CD8-positive, alpha-beta memory T cell (primary cell): ENCODE results near the gene IQSEC1. TPM values are rescaled to one million over a fixed set of nuclear protein-coding genes. Genes with fewer than 3 reads are reported as not detected.

Experiments
- CTCF ChIA-PET: fragments of 350-600 bp; sonication (Branson Sonifier 250); formaldehyde crosslinking; loops from one replicate; lab custom pipeline; 2021; ENCODE audit warnings: antibody characterized with exemption; lab: Charles Lee
- POLR2A ChIA-PET: fragments of 350-600 bp; sonication (Branson Sonifier 250); formaldehyde crosslinking; loops from one replicate; lab custom pipeline; 2021; ENCODE audit warnings: antibody characterized with exemption; lab: Charles Lee
- DNase-seq, 5 donors: peaks; one replicate each; pipeline versions ENCODE4 v3.0.0 to v3.0.0-alpha.2; 2020 to 2022; ENCODE audit warnings: mixed read lengths in 1 of 5
- H3K27ac ChIP-seq: one replicate; pipeline ENCODE4 v1.7.0; 2013; ENCODE audit warnings: low read depth, mild to moderate bottlenecking, low read length, moderate library complexity
- H3K27me3 ChIP-seq: 2 replicates; pipeline ENCODE4 v1.7.0; 2013; ENCODE audit warnings: low read length, mild to moderate bottlenecking; ENCODE audit not compliant: insufficient read depth, poor library complexity, severe bottlenecking
- H3K36me3 ChIP-seq: 2 replicates; pipeline ENCODE4 v1.7.0; 2013; ENCODE audit warnings: mild to moderate bottlenecking, low read length, moderate library complexity; ENCODE audit not compliant: insufficient read depth
- H3K4me1 ChIP-seq: 2 replicates; pipeline ENCODE4 v1.7.0; 2013; ENCODE audit warnings: mild to moderate bottlenecking, low read length, moderate library complexity; ENCODE audit not compliant: insufficient read depth
- H3K4me3 ChIP-seq: 2 replicates; pipeline ENCODE4 v1.7.0; 2013; ENCODE audit warnings: mild to moderate bottlenecking, low read length
- H3K9me3 ChIP-seq: 2 replicates; pipeline ENCODE4 v1.7.0; 2013; ENCODE audit warnings: mild to moderate bottlenecking, low read length
- H3K27ac Mint-ChIP-seq, 8 donors: one replicate each; pipeline ENCODE4 v1.8.0; 2020 to 2021; ENCODE audit warnings: mixed read lengths in 8 of 8, mild to moderate bottlenecking in 6 of 8, inconsistent platforms in 3 of 8, moderate library complexity in 3 of 8
- H3K27me3 Mint-ChIP-seq, 2 donors: one replicate each; pipeline ENCODE4 v1.8.0; 2020 to 2021; ENCODE audit warnings: mixed read lengths in 2 of 2, mild to moderate bottlenecking in 1 of 2, moderate library complexity in 1 of 2
- H3K36me3 Mint-ChIP-seq, 3 donors: one replicate each; pipeline ENCODE4 v1.8.0; 2020 to 2021; ENCODE audit warnings: mixed read lengths in 3 of 3, inconsistent platforms in 1 of 3, mild to moderate bottlenecking in 1 of 3
- H3K4me1 Mint-ChIP-seq, 3 donors: one replicate each; pipeline ENCODE4 v1.8.0; 2020 to 2021; ENCODE audit warnings: mixed read lengths in 3 of 3, inconsistent platforms in 1 of 3, mild to moderate bottlenecking in 1 of 3
- H3K4me3 Mint-ChIP-seq, 7 donors: one replicate each; pipeline ENCODE4 v1.8.0; 2020 to 2021; ENCODE audit warnings: mixed read lengths in 7 of 7, mild to moderate bottlenecking in 6 of 7, moderate library complexity in 4 of 7, inconsistent platforms in 2 of 7
- H3K9me3 Mint-ChIP-seq, 5 donors: one replicate each; pipeline ENCODE4 v1.8.0; 2020 to 2022; ENCODE audit warnings: mixed read lengths in 5 of 5, mild to moderate bottlenecking in 3 of 5, moderate library complexity in 2 of 5, inconsistent platforms in 1 of 5
- polyA plus RNA-seq: library from polyadenylated mRNA; unstranded; fragments of 300-500 nt; fragmentation: Illumina TruSeq; gene quantifications from one replicate; pipeline ENCODE4 v1.2.3, GENCODE V29; 2021
- total RNA-seq, 2 experiments: library from RNA; stranded (reverse); gene quantifications; one replicate each; pipeline ENCODE4 v1.2.3, GENCODE V29; 2021

IQSEC1 gene
- total and polyA plus RNA-seq, 3 experiments from 2014 or later: 18.5 to 33.7 (median 19.8) TPM

- Mint-ChIP-seq H3K9me3 (no peaks in the 10 kb centered on the region), H3K27ac (peak overlapping the region in 2 of 8 donors; percentile 26 to 80), H3K4me3 (no peak overlapping the region), H3K4me1 (peaks cover 0 to 1% (median 0%) of the 10 kb centered on the region in 3 donors), H3K27me3 (no peaks in the 10 kb centered on the region), H3K36me3 (peaks cover 0 to 97% (median 10%) of the 10 kb centered on the region in 3 donors)
- no peak for DNase-seq
- POLR2A ChIA-PET: interaction anchor here (1.0 kb wide), 1 partner anchor 145 kb away, joined by 3 read pairs; no protein-coding TSS in a partner anchor
- Histone ChIP-seq H3K27me3 (no peaks in the 10 kb centered on the region), H3K9me3 (no peaks in the 10 kb centered on the region), H3K4me3 (no peak overlapping the region), H3K4me1 (no peaks in the 10 kb centered on the region), H3K36me3 (peaks cover 52% of the 10 kb centered on the region), H3K27ac (no peak overlapping the region)
- CTCF ChIA-PET: interaction anchor here (1.2 kb wide), 1 partner anchor 11 kb away, joined by 3 read pairs; no protein-coding TSS in a partner anchor
These were observed 164.4 kb downstream of the IQSEC1 start for GRCh38 chr3:12908859-12909258.

- no peaks in the 10 kb centered on the region for H3K27me3 ChIP-seq
- Mint-ChIP-seq H3K27ac (peak overlapping the region in 5 of 8 donors; percentile 26 to 80 (median 47)), H3K4me1 (peaks cover 0 to 1% (median 0%) of the 10 kb centered on the region in 3 donors), H3K36me3 (peaks cover 0 to 97% (median 10%) of the 10 kb centered on the region in 3 donors), H3K4me3 (no peak overlapping the region), H3K9me3 (no peaks in the 10 kb centered on the region), H3K27me3 (no peaks in the 10 kb centered on the region)
- H3K27ac ChIP-seq: no peak overlapping the region
- no peak overlapping the region for H3K4me3 ChIP-seq
- H3K36me3 ChIP-seq: peaks cover 52% of the 10 kb centered on the region
- CTCF ChIA-PET: interaction anchor here (1.2 to 1.4 kb wide), 2 partner anchors 11 to 16 kb away, joined by 3 to 5 read pairs; no protein-coding TSS in a partner anchor
- H3K9me3 ChIP-seq: no peaks in the 10 kb centered on the region
- POLR2A ChIA-PET: interaction anchor here (1.0 kb wide), 1 partner anchor 146 kb away, joined by 3 read pairs; no protein-coding TSS in a partner anchor
- no peak for DNase-seq
- H3K4me1 ChIP-seq: no peaks in the 10 kb centered on the region
These were observed 165.0 kb downstream of the IQSEC1 start for GRCh38 chr3:12908136-12908730.

- Histone ChIP-seq H3K4me3 (no peak overlapping the region), H3K36me3 (peaks cover 52% of the 10 kb centered on the region), H3K27me3 (no peaks in the 10 kb centered on the region), H3K4me1 (no peaks in the 10 kb centered on the region), H3K9me3 (no peaks in the 10 kb centered on the region), H3K27ac (no peak overlapping the region)
- peak overlapping the region in 2 of 8 donors; percentile 33 to 47 for H3K27ac Mint-ChIP-seq
- CTCF ChIA-PET: interaction anchor here (1.4 kb wide), 1 partner anchor 16 kb away, joined by 5 read pairs; no protein-coding TSS in a partner anchor
- H3K4me1 Mint-ChIP-seq: peaks cover 0 to 1% (median 0%) of the 10 kb centered on the region in 3 donors
- peaks cover 0 to 95% (median 10%) of the 10 kb centered on the region in 3 donors for H3K36me3 Mint-ChIP-seq
- no peak overlapping the region for H3K4me3 Mint-ChIP-seq
- POLR2A ChIA-PET: no interaction called here
- H3K27me3 Mint-ChIP-seq: no peaks in the 10 kb centered on the region
- no peak for DNase-seq
- no peaks in the 10 kb centered on the region for H3K9me3 Mint-ChIP-seq
These were observed 165.5 kb downstream of the IQSEC1 start for GRCh38 chr3:12907729-12908128.

GRCh38 chr3:12907296-12907695 is 165.9 kb downstream of the IQSEC1 start:
- no peaks in the 10 kb centered on the region for H3K9me3 ChIP-seq
- Mint-ChIP-seq H3K27ac (peak overlapping the region in 1 of 8 donors; percentile 21), H3K4me1 (peaks cover 0 to 1% (median 0%) of the 10 kb centered on the region in 3 donors), H3K9me3 (no peaks in the 10 kb centered on the region), H3K4me3 (no peak overlapping the region), H3K36me3 (peaks cover 0 to 96% (median 10%) of the 10 kb centered on the region in 3 donors), H3K27me3 (no peaks in the 10 kb centered on the region)
- H3K27me3 ChIP-seq: no peaks in the 10 kb centered on the region
- no peak overlapping the region for H3K4me3 ChIP-seq
- CTCF ChIA-PET: interaction anchor here (1.4 kb wide), 1 partner anchor 16 kb away, joined by 5 read pairs; no protein-coding TSS in a partner anchor
- H3K27ac ChIP-seq: no peak overlapping the region
- H3K36me3 ChIP-seq: peaks cover 52% of the 10 kb centered on the region
- POLR2A ChIA-PET: no interaction called here
- DNase-seq: no peak
- no peaks in the 10 kb centered on the region for H3K4me1 ChIP-seq

GRCh38 chr3:12906916-12907290 is 166.3 kb downstream of the IQSEC1 start:
- Histone ChIP-seq H3K9me3 (no peaks in the 10 kb centered on the region), H3K4me1 (no peaks in the 10 kb centered on the region), H3K36me3 (peaks cover 49% of the 10 kb centered on the region), H3K27ac (no peak overlapping the region), H3K4me3 (no peak overlapping the region), H3K27me3 (no peaks in the 10 kb centered on the region)
- H3K4me1 Mint-ChIP-seq: peaks cover 0 to 1% (median 0%) of the 10 kb centered on the region in 3 donors
- DNase-seq: no peak
- no peaks in the 10 kb centered on the region for H3K9me3 Mint-ChIP-seq
- peaks cover 0 to 96% (median 10%) of the 10 kb centered on the region in 3 donors for H3K36me3 Mint-ChIP-seq
- H3K4me3 Mint-ChIP-seq: no peak overlapping the region
- CTCF ChIA-PET: interaction anchor here (1.2 kb wide), 1 partner anchor 11 kb away, joined by 3 read pairs; no protein-coding TSS in a partner anchor
- no peaks in the 10 kb centered on the region for H3K27me3 Mint-ChIP-seq
- POLR2A ChIA-PET: no interaction called here
- H3K27ac Mint-ChIP-seq: peak overlapping the region in 1 of 8 donors; percentile 21

- CTCF ChIA-PET: interaction anchor here (1.2 kb wide), 1 partner anchor 11 kb away, joined by 3 read pairs; no protein-coding TSS in a partner anchor
These were observed 166.9 kb downstream of the IQSEC1 start for GRCh38 chr3:12906141-12906915.

GRCh38 chr3:12905316-12906071 is 167.7 kb downstream of the IQSEC1 start:
- POLR2A ChIA-PET: no interaction called here
- H3K9me3 Mint-ChIP-seq: no peaks in the 10 kb centered on the region
- peaks cover 0 to 93% (median 6%) of the 10 kb centered on the region in 3 donors for H3K36me3 Mint-ChIP-seq
- no peaks in the 10 kb centered on the region for H3K27me3 Mint-ChIP-seq
- no peak for DNase-seq
- no peak overlapping the region for H3K27ac ChIP-seq
- no peak overlapping the region for H3K4me3 ChIP-seq
- peaks cover 0 to 1% (median 0%) of the 10 kb centered on the region in 3 donors for H3K4me1 Mint-ChIP-seq
- no peaks in the 10 kb centered on the region for H3K9me3 ChIP-seq
- peaks cover 34% of the 10 kb centered on the region for H3K36me3 ChIP-seq
- H3K27me3 ChIP-seq: no peaks in the 10 kb centered on the region
- CTCF ChIA-PET: interaction anchor here (1.2 kb wide), 1 partner anchor 10 kb away, joined by 3 read pairs; no protein-coding TSS in a partner anchor
- H3K4me1 ChIP-seq: no peaks in the 10 kb centered on the region
- H3K4me3 Mint-ChIP-seq: no peak overlapping the region
- H3K27ac Mint-ChIP-seq: peak overlapping the region in 1 of 8 donors; percentile 22

More at GRCh38 chr3:12906141-12906915, 166.9 kb downstream of the IQSEC1 start:
- Histone ChIP-seq H3K4me1 (no peaks in the 10 kb centered on the region), H3K27ac (no peak overlapping the region), H3K4me3 (no peak overlapping the region), H3K9me3 (no peaks in the 10 kb centered on the region), H3K36me3 (peaks cover 43% of the 10 kb centered on the region), H3K27me3 (no peaks in the 10 kb centered on the region)
- no peak for DNase-seq
- Mint-ChIP-seq H3K9me3 (no peaks in the 10 kb centered on the region), H3K4me3 (no peak overlapping the region), H3K27ac (no peak overlapping the region), H3K27me3 (no peaks in the 10 kb centered on the region), H3K4me1 (peaks cover 0 to 1% (median 0%) of the 10 kb centered on the region in 3 donors), H3K36me3 (peaks cover 0 to 96% (median 8%) of the 10 kb centered on the region in 3 donors)
- POLR2A ChIA-PET: no interaction called here
